Pons (tissue), 1 donor: Measurements from ENCODE around the gene DIP2B.

Experiments used
- DNase-seq: peaks from one replicate; pipeline ENCODE4 v3.0.0-alpha.2; 2016; ENCODE audit warnings: low spot score

The DIP2B gene

DNA sequence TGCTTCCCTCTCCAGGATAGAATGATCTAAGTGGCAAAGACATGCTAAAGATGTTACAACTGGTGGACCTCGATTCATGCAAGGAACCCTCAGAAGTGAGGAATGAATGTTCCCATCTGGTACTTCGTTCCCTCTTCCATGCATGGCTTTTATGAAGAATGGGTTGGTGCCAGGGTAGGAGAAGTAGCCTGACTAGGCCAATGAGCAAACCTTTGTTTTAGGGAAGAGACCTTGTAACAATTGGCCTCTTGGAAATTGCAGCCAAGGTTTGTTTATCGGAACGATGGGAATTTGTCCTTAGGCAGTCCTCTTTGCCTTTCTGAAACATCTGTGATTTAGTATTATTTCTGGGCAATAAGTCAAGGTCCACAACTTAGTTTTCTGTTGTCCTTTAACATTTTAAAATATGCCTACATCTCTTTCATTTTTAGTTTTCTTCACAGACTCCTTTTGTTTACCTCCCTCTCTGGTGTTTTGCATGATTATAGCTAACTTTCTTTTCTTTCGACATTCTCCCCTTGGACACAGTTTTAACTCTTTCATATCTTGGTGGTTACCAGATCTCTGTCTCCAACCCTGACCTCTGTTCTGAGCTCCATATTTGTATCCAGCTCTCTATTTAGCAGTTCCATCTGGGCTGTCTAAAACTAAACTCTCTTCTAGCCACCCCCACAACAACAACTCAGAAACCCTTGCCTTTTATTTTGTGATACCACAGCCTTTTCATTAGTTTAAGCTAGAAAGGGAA, 70.0 kb downstream of the DIP2B start:
- DNase-seq: peak; percentile 63

- DNase-seq: no peak
Measured at GRCh38 chr12:50579757-50580267, 75.0 kb downstream of the DIP2B start.

DNA sequence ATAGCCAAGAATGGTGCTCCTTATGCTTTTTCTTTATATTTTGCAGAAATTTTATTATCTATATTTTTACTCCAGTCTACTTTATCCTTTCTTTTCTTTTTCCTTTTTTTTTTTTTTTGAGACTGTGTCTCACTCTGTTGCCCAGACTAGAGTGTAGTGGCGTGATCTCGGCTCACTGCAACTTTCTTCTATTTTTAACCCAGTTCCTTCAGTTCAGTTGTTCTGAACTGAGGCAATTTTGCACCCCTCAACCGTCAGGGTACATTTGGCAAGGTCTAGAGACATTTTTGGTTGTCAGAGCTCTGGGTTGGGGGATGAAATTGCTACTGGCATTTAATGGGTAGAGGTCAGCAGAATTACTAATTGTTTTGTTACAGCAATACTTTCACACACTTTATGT, 75.7 kb downstream of the DIP2B start:
- DNase-seq: no peak

- no peak for DNase-seq
Measured at GRCh38 chr12:50581226-50582184, 76.7 kb downstream of the DIP2B start.

DNA sequence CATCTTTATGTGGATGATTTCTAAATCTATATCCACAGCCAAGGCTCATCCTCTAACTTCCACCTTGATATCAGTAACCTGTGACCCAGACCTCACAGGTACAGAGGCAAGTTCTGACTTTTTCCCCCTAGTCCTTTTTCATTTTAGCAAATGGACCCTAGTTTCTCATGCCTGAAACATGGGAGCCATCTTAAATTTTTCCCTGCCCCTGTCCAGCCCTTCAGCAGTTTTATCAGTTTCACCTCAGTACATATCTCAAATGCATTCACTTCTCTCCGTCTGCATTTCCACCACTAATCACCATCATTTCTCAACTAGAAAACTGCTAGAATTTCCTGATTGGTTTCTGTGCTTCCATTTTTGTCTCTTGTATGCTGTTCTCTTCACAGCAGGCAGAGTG, 79.3 kb downstream of the DIP2B start:
- no peak for DNase-seq

- no peak for DNase-seq
Measured at GRCh38 chr12:50589650-50590435, 85.1 kb downstream of the DIP2B start.

DNA sequence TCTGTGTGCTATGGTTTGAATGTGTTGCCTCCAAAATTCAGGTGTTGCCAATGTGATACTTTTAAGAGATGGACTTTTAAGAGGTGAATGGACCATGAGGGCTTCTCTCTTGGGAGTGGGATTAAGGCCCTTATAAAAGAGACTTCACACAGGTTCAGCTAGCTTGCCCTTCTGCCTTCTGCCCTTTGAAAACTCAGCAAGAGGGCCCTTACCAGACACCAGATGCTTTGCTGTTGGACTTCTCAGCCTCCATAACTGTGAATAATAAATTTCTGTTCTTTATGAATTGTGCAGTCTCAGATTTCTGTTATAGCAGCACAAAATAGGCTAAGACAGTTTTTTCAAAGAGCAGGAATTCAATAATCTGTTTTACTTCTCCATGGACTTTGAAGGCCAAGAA, 86.1 kb downstream of the DIP2B start:
- DNase-seq: no peak

GRCh38 chr12:50595667-50596066, 90.9 kb downstream of the DIP2B start:
- no peak for DNase-seq

DNA sequence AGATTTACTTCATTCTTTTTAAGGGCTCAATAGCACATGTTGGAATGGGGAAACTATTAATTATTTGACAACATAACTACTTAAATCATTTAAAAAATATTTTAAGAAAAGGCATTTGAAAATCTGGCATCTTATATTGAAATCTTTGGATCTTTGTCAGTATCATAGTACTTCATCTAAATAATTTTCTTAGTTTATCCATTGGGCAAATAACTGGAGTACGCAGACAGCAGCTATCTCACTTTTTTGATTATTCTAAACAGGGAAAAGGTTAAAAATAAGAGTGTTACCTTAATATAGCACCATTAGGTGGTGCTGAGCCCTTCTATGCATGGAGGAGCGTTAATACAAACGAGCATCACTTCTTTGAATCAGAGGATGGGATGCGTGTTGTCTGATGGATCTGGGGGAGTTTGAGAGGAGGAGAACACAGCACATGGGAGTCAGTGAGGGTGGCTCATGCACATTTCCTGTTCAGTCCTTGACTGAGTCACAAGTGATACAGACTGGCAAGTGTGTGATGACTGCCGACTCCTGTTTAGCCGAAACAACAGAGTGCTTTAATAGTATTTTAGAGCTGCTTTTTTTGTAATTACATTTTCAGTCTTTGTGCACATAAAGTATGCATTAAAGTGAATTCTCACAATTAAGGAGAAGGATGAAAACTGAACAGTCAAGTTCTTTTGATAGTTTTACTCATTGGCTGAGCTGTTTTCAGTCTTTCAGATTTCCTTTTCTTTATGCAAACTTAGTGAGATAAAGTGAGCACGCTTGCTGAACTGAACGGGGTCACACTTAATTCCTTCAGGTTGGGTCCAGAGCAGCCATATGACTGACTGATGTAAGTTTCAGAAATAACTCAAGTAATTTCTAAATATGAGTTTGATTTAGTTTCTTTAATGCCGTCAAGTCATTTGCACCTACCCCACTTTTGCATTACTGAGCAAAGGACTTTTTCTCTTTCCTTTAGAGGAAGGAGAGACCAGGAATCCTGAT, 92.7 kb downstream of the DIP2B start:
- DNase-seq: peak; percentile 88

DNA sequence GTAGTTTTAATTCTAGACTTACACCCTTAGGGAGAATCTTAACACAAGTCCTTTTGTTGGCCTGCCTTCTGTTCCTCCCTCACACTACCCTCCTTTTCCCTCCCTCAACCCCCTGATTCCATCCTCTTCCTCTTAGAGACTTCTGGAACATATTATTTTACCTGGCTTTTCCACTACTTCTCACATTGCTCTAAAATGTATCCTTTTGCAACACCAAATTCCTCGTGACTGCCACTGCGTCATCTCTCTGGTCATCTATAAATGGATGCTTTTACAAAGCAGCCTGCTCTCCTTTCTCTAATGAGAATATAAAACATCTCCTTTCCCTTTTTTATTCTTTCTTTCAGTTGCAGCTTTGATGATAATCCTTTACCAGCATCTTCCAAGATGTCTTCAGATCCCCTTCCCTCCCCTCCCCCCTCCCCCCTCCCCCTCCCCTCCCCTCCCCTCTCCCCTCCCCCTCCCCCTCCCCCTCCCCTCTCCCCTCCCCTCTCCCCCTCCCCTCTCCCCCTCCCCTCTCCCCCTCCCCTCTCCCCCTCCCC, 93.6 kb downstream of the DIP2B start:
- DNase-seq: peak; percentile 85

DNA sequence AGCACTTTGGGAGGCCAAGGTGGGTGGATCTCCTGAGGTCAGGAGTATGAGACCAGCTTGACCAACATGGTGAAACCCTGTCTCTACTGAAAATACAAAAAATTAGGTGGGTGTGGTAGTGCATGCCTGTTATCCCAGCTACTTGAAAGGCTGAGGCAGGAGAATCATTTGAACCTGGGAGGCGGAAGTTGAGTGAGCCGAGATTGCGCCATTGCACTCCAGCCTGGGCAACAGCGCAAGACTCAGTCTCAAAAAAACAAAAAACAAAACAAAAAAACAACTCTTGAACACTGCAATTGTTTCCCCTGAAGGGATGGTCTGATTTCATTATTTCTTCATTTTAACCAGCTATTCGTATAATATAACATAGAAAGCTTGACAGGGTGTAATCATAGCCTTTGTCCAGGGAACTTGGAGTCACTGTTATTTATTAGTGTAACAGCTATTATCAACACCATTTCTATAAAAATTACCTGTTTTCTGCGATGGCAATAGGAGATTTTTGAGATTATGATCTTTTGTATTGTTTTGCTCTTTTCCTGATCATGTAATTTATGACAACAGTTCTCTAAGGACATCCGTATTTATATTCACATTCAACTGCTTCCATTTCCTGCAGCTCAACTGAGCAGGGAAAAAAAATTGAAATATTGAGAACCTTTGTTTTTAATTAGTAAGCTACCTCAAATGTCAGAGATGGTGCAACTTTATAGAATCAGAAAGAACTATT, 94.7 kb downstream of the DIP2B start:
- no peak for DNase-seq

DNA sequence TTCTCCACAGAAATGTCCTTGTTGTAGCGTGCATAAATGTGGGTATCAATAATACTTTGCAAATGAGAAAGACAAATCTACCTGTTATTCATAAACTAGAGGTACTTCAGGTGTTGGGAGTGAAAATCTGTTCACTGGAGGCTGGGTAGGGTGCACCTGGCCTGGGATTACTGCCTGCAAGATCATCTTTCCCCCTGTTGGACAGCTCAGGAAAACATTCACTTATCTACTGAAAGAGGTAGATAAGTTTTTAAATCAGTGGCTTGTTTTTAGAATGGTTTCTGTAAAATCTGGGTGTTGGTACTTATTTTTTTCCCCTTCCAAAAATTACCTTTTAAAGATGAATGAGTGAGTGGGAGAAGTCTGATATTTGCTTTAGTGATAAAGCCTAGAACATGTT, 95.6 kb downstream of the DIP2B start:
- DNase-seq: no peak

- DNase-seq: no peak
Measured at GRCh38 chr12:50603817-50604639, 99.2 kb downstream of the DIP2B start.

- DNase-seq: no peak
Measured at GRCh38 chr12:50604640-50604920, 99.8 kb downstream of the DIP2B start.

DNA sequence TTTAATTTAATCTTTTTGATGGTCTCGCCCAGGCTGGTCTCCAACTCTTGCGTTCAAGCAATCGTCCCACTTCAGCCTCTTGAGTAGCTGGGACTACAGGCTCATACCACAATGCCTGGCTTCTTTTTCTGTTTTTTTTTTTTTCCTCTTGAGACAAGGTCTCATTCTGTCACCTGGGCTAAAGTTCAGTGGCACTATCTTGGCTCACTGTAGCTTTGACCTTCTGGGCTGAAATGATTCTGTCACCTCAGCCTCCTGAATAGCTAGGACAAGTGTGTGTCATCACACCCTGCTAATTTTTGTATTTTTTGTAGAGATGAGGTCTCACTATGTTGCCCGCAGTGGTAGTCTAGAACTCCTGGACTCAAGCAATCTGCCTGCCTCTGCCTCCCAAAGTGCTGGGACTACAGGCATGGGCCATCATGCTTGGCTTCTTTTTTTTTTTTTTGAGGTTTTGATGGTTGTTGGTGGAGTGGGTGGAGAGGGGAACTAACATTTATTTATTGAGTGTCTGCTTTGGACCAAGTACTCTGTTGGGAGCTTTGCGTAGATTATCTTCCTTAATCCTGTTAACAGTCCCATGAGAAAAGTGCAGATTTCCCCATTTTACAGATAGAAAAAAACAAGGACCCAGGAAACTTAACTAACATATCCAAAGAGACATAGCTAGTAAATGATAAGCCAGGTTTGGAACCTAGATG, 102.0 kb downstream of the DIP2B start:
- DNase-seq: no peak

DNA sequence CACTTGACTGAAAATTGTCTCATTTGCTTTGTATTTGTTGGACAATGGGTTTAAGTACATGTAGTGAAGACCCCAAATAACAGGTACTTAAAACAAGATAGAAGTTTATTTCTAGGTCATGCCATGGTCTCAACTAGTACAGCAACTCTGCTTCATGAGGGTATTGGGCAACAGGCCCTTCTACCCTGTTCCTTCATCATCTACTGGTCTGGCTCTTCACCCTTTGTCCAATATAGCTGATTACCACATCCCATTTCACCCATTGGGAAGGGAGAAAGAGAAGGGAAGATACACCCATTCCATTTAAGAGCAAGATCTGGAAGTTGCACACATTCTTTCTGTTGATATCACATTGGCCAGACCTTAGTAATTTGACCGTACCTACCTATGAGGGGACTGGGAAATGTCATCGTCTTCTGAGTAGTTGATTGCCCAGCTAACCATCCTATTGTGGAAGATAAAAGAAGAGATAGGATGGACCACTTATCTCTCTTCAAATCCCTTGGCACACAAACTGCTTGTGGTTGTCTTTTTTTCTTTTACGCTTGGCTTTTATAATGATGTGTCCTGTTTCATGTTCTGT, 104.6 kb downstream of the DIP2B start:
- DNase-seq: no peak

GRCh38 chr12:50610171-50610570, 105.4 kb downstream of the DIP2B start:
- no peak for DNase-seq

- DNase-seq: no peak
Measured at GRCh38 chr12:50611021-50611744, 106.4 kb downstream of the DIP2B start.
